ENCODE measurements around the gene KIF9. TPM values are rescaled to one million over a fixed set of nuclear protein-coding genes. Genes with fewer than 3 reads are reported as not detected.

KIF9 gene
- 12.1 TPM for total RNA-seq (ENCODE audit: unreplicated experiment)
- long read RNA-seq, transcript KIF9-205 (3 exons, 633 nt), result major isoform, 7 of 13 reads
- long read RNA-seq, partial matches to known transcripts, result 1 of 13 reads
- long read RNA-seq, other reads (novel, unspliced or antisense), result 3 of 13 reads

- Mint-ChIP-seq H3K4me3 (ENCODE audit: unreplicated experiment) (peak within 1 kb of the TSS; percentile 99), H3K36me3 (ENCODE audit: low read depth, unreplicated experiment) (no peaks in the 10 kb centered on the region), H3K9me3 (ENCODE audit: unreplicated experiment) (no peaks in the 10 kb centered on the region), H3K4me1 (ENCODE audit: unreplicated experiment) (peaks cover 24% of the 10 kb centered on the region), H3K27me3 (ENCODE audit: unreplicated experiment) (peaks cover 19% of the 10 kb centered on the region), H3K27ac (ENCODE audit: unreplicated experiment) (peak within 1 kb of the TSS; percentile 100)
- no peak for TF ChIP-seq CTCF (IDR thresholded peaks at IDR 0.05; ENCODE audit: unreplicated experiment)
- DNase-seq (ENCODE audit: low spot score), result peak; percentile 87
Observed at GRCh38 chr3:47282424-47283192, at the start of gene KIF9, which contains the start of gene KLHL18. Gene KIF9 (minus strand): TSS chr3:47282799. CDS start chr3:47277374, 5,425 bp downstream. Gene KLHL18 (plus strand): TSS chr3:47282944. CDS start chr3:47282966, 22 bp downstream.

- H3K27me3 Mint-ChIP-seq (ENCODE audit: unreplicated experiment), result peaks cover 2% of the 10 kb centered on the region
- no peak overlapping the region for H3K4me3 Mint-ChIP-seq (ENCODE audit: unreplicated experiment)
- H3K36me3 Mint-ChIP-seq (ENCODE audit: low read depth, unreplicated experiment), result peaks cover 19% of the 10 kb centered on the region
- DNase-seq (ENCODE audit: low spot score), result peak; percentile 72
- H3K4me1 Mint-ChIP-seq (ENCODE audit: unreplicated experiment), result peaks cover 7% of the 10 kb centered on the region
- no peak overlapping the region for H3K27ac Mint-ChIP-seq (ENCODE audit: unreplicated experiment)
- peak; percentile 69 for TF ChIP-seq CTCF (IDR thresholded peaks at IDR 0.05; ENCODE audit: unreplicated experiment)
- no peaks in the 10 kb centered on the region for H3K9me3 Mint-ChIP-seq (ENCODE audit: unreplicated experiment)
Observed at GRCh38 chr3:47324278-47324865, 41.8 kb upstream of the KIF9 start.

GRCh38 chr3:47323431-47324277 is 41.1 kb upstream of the KIF9 start:
- no peak for DNase-seq (ENCODE audit: low spot score)
- peaks cover 23% of the 10 kb centered on the region for H3K36me3 Mint-ChIP-seq (ENCODE audit: low read depth, unreplicated experiment)
- no peak overlapping the region for H3K27ac Mint-ChIP-seq (ENCODE audit: unreplicated experiment)
- H3K27me3 Mint-ChIP-seq (ENCODE audit: unreplicated experiment), result peaks cover 2% of the 10 kb centered on the region
- TF ChIP-seq CTCF (IDR thresholded peaks at IDR 0.05; ENCODE audit: unreplicated experiment), result no peak
- H3K4me1 Mint-ChIP-seq (ENCODE audit: unreplicated experiment), result peaks cover 7% of the 10 kb centered on the region
- peak overlapping the region; percentile 51 for H3K4me3 Mint-ChIP-seq (ENCODE audit: unreplicated experiment)
- no peaks in the 10 kb centered on the region for H3K9me3 Mint-ChIP-seq (ENCODE audit: unreplicated experiment)

- TF ChIP-seq CTCF (IDR thresholded peaks at IDR 0.05; ENCODE audit: unreplicated experiment), result no peak
- no peak for DNase-seq (ENCODE audit: low spot score)
- no peak overlapping the region for H3K27ac Mint-ChIP-seq (ENCODE audit: unreplicated experiment)
- H3K4me1 Mint-ChIP-seq (ENCODE audit: unreplicated experiment), result peaks cover 22% of the 10 kb centered on the region
- no peaks in the 10 kb centered on the region for H3K9me3 Mint-ChIP-seq (ENCODE audit: unreplicated experiment)
- no peaks in the 10 kb centered on the region for H3K27me3 Mint-ChIP-seq (ENCODE audit: unreplicated experiment)
- H3K4me3 Mint-ChIP-seq (ENCODE audit: unreplicated experiment), result no peak overlapping the region
- peaks cover 20% of the 10 kb centered on the region for H3K36me3 Mint-ChIP-seq (ENCODE audit: low read depth, unreplicated experiment)
Observed at GRCh38 chr3:47319956-47320355, 37.4 kb upstream of the KIF9 start.

Measured in endothelial cell (in vitro differentiated cells).